Progenitor cell of endocrine pancreas (in vitro differentiated cells): Measurements from ENCODE around the gene SAMM50. TPM values are rescaled to one million over a fixed set of nuclear protein-coding genes. Genes with fewer than 3 reads are reported as not detected.

Source experiments
- DNase-seq: peaks from one replicate; pipeline ENCODE4 v3.0.0; 2021; ENCODE audit warnings: low spot score; ENCODE audit not compliant: unreplicated experiment
- H3K27ac Mint-ChIP-seq: 2 replicates; pipeline ENCODE4 v1.8.0; 2021; ENCODE audit warnings: mild to moderate bottlenecking, moderate library complexity, mixed read lengths
- H3K27me3 Mint-ChIP-seq: 2 replicates; pipeline ENCODE4 v1.8.0; 2021; ENCODE audit warnings: mixed read lengths
- H3K36me3 Mint-ChIP-seq: 2 replicates; pipeline ENCODE4 v1.8.0; 2022; ENCODE audit warnings: mixed read lengths; ENCODE audit not compliant: insufficient read depth
- H3K4me1 Mint-ChIP-seq: 2 replicates; pipeline ENCODE4 v1.8.0; 2021; ENCODE audit warnings: low read depth, mixed read lengths
- H3K4me3 Mint-ChIP-seq: 2 replicates; pipeline ENCODE4 v1.8.0; 2021; ENCODE audit warnings: low read depth, mild to moderate bottlenecking, moderate library complexity, mixed read lengths
- H3K9me3 Mint-ChIP-seq: 2 replicates; pipeline ENCODE4 v1.8.0; 2021; ENCODE audit warnings: low read depth, mixed read lengths
- total RNA-seq: library from RNA; stranded (reverse); gene quantifications from 2 replicates; pipeline ENCODE4 v1.2.1, GENCODE V29; 2021
- TF ChIP-seq, protein P1 (sequence below): fragments of 200-600 bp; sonication (generic); IDR thresholded peaks from one replicate; pipeline ENCODE4 v1.5.0; 2021; ENCODE audit warnings: antibody characterized with exemption, mild to moderate bottlenecking; ENCODE audit not compliant: unreplicated experiment

Gene SAMM50
- total RNA-seq, 1 donor from 2014 or later: 50.9 TPM

DNA sequence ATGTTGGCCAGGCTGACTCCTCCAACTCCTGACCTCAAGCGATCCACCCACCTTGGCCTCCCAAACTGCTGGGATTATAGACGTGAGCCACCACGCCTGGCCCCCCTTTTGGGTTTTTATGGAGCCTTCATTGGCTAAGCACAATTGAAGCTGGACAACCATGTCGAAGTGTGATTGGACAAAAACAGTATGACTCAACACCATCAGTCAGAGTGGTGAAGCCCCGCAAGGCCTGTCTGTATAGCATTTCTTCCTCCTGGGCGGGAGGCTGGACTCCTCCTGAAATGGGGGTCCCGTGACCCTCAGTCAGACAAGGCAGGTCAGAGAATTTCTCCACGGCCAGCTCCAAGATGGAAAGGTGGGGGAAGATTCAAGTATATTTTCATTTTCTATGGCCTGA is 65.7 kb downstream of the SAMM50 start:
- no peaks in the 10 kb centered on the region for H3K36me3 Mint-ChIP-seq
- H3K4me3 Mint-ChIP-seq: peak overlapping the region; percentile 33
- H3K9me3 Mint-ChIP-seq: no peaks in the 10 kb centered on the region
- TF ChIP-seq, protein P1, sequence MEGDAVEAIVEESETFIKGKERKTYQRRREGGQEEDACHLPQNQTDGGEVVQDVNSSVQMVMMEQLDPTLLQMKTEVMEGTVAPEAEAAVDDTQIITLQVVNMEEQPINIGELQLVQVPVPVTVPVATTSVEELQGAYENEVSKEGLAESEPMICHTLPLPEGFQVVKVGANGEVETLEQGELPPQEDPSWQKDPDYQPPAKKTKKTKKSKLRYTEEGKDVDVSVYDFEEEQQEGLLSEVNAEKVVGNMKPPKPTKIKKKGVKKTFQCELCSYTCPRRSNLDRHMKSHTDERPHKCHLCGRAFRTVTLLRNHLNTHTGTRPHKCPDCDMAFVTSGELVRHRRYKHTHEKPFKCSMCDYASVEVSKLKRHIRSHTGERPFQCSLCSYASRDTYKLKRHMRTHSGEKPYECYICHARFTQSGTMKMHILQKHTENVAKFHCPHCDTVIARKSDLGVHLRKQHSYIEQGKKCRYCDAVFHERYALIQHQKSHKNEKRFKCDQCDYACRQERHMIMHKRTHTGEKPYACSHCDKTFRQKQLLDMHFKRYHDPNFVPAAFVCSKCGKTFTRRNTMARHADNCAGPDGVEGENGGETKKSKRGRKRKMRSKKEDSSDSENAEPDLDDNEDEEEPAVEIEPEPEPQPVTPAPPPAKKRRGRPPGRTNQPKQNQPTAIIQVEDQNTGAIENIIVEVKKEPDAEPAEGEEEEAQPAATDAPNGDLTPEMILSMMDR: no peak
- no peak for DNase-seq
- H3K4me1 Mint-ChIP-seq: peaks cover 4% of the 10 kb centered on the region
- H3K27ac Mint-ChIP-seq: no peak overlapping the region
- peaks cover 17% of the 10 kb centered on the region for H3K27me3 Mint-ChIP-seq

DNA sequence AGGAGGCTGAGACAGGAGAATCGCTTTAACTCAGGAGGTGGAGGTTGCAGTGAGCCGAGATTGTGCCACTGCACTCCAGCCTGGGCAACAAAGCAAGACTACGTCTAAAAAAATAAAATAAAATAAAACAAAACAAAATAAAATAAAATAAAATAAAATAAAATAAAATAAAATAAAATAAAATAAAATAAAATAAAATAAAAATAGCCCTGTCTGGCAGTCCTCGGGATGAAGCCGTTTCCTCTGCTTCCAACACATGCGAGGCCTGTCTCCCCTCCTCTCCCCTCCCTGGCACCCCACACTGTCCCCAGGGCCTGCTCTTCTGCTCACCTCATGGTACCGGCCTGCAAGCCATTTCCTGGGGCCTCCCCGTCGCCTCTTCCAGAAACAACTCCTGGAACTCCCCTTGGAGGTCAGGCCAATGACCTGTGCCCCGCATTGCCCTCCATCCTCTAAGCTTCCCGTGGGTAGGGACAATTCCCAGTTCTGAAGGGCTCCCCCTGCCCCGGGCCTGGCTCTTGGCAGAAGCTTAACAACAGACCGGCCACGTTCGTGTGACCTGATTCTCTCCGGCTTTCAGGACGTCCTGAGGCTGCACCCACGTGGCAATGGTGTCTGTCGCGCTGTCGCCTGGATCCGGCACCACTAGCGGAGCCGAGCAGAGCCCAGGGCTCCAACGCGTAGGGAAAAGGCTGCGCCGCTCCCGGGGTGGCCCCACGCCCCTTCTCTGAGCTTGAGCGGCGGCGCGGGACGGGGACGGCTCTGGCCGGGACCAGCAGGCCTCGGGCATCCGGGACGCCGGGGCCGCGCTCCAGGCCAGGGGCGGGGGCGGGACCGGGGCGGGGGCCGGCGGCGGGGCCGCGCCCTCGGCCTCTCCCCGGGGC is 68.4 kb downstream of the SAMM50 start:
- TF ChIP-seq, protein P1: no peak
- Mint-ChIP-seq H3K4me1 (peaks cover 4% of the 10 kb centered on the region), H3K9me3 (no peaks in the 10 kb centered on the region), H3K4me3 (peak overlapping the region; percentile 76), H3K27ac (peak overlapping the region; percentile 73), H3K36me3 (no peaks in the 10 kb centered on the region), H3K27me3 (peaks cover 32% of the 10 kb centered on the region)
- peak; percentile 37 for DNase-seq

DNA sequence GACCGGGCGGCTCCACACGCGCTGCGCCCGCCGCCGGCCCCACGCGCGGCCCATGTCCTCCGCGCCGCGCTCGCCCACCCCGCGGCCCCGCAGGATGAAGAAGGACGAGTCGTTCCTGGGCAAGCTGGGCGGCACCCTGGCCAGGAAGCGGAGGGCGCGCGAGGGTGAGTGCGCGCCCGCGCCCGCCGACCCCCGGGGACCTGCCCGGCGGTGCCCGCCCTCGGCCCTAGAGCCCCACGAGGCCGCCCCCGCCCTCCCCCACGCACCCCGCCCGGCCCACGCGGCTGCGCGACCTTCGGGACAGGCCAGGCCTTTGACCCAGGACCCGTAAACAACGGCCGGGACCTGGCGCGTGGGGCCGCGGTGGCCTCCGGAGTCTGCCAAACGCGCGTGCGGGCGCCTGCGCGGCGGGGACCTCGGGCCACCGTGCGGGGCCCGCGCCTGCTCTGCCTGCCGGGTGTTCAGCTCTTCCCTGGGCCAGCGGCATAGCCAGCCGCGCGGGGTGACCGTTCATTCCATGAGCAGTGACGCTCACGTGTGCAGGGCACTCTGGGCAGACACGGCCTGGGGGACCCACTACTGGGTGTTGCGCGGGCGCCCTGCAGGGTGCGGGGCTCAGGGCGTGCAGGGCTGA is 69.2 kb downstream of the SAMM50 start, which contains the start of gene PARVB:
PARVB (plus strand) TSS at position 15 of the 634 bp plus-strand sequence; CDS start at position 53, 38 bp downstream.
- TF ChIP-seq, protein P1: no peak
- peak; percentile 17 for DNase-seq
- Mint-ChIP-seq H3K27ac (peak within 1 kb of the TSS; percentile 73), H3K36me3 (no peaks in the 10 kb centered on the region), H3K9me3 (no peaks in the 10 kb centered on the region), H3K4me3 (peak within 1 kb of the TSS; percentile 76), H3K27me3 (peaks cover 32% of the 10 kb centered on the region), H3K4me1 (peaks cover 6% of the 10 kb centered on the region)

- H3K4me1 Mint-ChIP-seq: peaks cover 6% of the 10 kb centered on the region
- H3K36me3 Mint-ChIP-seq: no peaks in the 10 kb centered on the region
- peak overlapping the region; percentile 67 for H3K4me3 Mint-ChIP-seq
- H3K27me3 Mint-ChIP-seq: peaks cover 32% of the 10 kb centered on the region
- TF ChIP-seq, protein P1: no peak
- peak overlapping the region; percentile 62 for H3K27ac Mint-ChIP-seq
- no peaks in the 10 kb centered on the region for H3K9me3 Mint-ChIP-seq
- DNase-seq: no peak
Observed at GRCh38 chr22:44025171-44026065, 70.2 kb downstream of the SAMM50 start.
